Activated CD4-positive, CD25-positive, alpha-beta regulatory T cell treated with anti-CD3 and anti-CD28 coated beads, Interleukin-2, amount 50 U/mL, for 72 hours (primary cell): ENCODE results near the gene AKR7A2.
"Not testable (repeated sequence)": the region's sequence is repeated elsewhere in the genome, so short reads cannot be mapped to it uniquely, and the experiment has no call there.

Source experiments
- DNase-seq: peaks from one replicate; pipeline ENCODE4 v3.0.0; 2021

The AKR7A2 gene

DNA sequence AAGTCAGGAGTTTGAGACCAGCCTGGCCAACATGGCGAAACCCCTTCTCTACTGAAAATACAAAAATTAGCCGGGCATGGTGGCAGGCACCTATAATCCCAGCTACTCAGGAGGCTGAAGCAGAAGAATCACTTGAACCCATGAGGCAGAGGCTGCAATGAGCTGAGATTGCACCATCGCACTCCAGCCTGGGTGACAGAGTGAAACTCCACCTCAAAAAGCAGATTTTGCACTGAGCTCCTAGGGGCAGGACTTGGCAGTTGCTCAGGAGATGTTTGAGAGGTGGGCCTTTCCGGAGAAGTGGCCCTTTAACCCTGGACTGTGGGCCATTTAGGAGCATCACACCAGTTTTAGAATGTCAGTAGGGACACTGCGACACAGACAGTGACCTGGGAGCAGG lies 55.6 kb downstream of the AKR7A2 start:
- DNase-seq, result not testable (repeated sequence)

DNA sequence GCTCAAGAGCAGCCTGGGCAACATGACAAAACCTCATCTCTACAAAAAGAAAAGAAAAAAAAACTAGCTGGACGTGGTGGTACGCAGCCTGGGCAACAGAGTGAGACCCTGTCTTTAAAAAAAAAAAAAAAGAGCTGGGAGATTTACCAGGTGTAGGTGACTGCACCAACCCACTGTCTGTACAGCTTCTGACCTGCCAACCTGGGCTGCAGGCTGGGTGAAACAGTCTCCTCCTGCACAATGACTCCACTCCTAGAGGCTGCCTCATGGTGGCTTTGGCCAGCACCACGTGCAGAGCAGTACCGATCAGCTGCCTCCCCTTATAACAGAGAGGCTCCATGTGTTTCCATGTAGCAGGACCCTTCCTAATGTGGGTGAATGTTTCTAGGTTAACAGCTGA lies 56.7 kb downstream of the AKR7A2 start:
- DNase-seq, result no peak

- DNase-seq, result no peak
These were observed 57.5 kb downstream of the AKR7A2 start for GRCh38 chr1:19254416-19254815.
